Measurements from ENCODE around the gene DHRS7C. TPM values are rescaled to one million over a fixed set of nuclear protein-coding genes. Genes with fewer than 3 reads are reported as not detected.

DHRS7C gene
- total RNA-seq, 1 donor from 2014 or later, result 69.8 TPM

DNA sequence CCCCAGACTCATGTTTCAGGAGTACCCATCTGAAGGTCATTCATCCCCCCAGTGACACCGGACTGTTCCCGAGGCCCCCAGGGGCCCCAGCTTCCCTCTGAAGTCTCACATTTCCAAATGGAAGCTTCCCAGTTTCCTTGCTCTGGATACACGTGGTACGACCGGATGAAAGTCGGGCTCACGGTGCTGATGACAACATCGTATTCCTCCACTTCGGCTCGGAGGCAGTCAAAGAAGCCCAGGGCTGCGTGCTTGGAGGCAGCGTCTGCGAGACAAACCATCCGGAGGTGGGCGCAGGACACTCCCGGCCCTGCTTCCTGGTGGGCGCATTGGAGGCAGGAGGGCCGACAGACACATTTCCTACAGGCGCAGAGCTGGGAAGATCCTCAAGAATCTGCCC lies 18.7 kb downstream of the DHRS7C start:
- intact Hi-C loops (cut with DNase I), result no loop called here
- ATAC-seq (no peak), DNase-seq (ENCODE audit: missing footprints) (no peak)

DNA sequence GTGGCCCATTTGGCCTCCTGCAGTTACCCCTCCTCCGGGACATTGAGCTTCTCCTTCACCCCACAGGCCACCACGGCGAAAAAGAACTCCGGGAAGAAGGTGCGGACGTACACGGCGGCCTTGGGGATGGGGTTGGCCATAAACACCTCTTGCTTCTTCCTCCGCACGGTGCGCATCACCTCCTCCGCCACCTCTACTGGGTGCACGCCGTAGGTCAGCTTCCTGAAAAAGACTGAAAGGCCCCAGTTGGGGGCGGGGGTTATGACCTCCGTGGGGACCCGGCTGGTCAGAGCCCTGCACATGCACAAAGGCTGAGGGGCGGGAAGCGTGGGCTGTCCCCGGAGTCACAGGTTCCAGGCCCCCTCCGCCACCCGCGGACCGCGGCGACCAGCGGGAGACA lies 19.9 kb downstream of the DHRS7C start:
- DNase-seq (ENCODE audit: missing footprints), result no peak
- intact Hi-C loops (cut with DNase I), result no loop called here
- no peak for ATAC-seq

DNA sequence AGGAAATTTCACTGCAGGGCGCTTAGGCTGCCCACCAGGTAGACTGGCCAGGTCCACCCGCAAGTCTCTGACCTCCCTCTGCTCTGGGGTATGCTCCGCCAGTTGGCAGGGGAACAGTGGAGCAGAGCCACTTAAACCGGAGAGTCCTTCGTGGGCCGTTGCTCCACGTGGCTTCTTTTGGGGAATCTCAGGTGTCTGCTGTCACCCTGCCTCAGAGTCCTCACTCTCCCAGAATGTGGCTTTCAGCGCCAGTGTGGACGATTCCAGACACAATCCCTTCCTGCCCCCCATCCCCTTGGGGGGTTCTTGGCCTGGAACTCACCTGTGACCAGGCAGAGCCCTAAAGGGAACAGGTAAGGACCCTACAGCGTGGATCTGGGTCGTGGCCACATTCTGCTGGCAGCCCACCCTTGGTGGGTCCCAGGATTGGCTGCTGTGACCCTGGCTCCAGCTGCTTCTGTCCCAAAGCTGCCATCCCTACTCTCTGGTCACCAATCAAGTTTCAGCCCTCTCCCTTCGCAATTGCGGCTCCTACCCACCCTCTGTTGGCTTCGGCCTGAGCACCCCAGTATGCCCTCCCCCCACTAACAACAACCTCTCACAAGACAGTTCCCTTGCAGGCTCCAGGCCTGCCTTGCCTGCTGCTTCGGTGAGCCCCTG lies 22.2 kb downstream of the DHRS7C start:
- ATAC-seq, result no peak
- DNase-seq (ENCODE audit: missing footprints), result no peak
- intact Hi-C loops (cut with DNase I), result loop anchor here (5.0 kb wide), 1 partner anchor 37 kb away; no protein-coding TSS in a partner anchor

DNA sequence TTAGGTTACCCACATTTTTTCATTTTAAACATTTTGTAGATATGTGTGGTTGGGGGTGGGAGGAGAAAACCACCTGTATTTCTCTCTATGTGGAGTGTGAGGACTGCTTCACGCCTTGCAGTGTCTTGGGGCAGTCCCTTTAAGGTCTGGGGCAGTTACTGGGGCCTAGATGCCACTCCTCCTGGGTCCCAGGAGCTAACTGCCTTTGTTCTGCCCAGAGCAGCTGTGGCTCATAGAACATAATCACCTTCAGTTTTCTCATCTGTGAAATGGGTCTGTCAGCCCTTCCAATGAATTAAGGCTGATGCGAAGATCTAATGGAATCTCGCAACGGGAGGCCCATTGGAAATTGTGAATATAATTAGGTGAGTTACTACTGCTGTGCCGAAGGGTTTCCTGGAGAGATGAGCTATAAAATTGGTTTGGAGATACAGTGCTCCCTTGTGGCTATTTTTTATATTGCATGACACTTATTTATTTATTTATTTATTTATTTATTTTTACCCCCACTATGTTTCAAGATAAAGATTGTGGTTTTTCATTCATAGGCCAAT lies 22.9 kb downstream of the DHRS7C start:
- DNase-seq (ENCODE audit: missing footprints) (no peak), ATAC-seq (no peak)
- intact Hi-C loops (cut with DNase I), result loop anchor here (5.0 kb wide), 1 partner anchor 36 kb away; no protein-coding TSS in a partner anchor

DNA sequence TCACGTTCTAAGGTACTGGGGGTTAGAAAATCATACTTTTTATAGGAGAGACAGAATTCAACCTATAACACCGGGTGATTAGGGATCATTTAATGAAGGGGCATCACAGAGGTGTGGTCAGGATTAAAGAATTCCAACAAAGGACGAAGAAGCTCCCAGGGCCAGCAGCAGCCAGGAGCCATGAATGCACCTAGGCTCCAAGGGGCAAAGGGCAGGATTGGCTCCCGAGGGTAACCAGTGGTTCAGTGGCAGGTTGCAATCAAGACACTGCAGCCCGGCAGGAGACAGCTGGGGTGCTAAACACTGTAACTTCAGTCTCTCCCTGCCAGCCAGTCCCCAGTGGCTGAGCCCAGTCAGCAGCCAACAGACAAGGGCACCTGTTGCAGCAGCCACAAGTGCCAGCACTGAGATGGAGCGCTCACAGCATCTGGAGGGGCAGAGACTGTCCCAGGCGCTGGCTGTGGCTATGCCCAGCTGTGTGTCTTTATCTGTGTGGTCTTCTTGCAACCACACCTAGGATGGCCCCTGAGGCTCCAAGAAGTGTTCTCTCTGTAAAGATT lies 23.9 kb downstream of the DHRS7C start:
- no peak for DNase-seq (ENCODE audit: missing footprints)
- intact Hi-C loops (cut with DNase I), result loop anchor here (5.0 kb wide), 1 partner anchor 35 kb away; no protein-coding TSS in a partner anchor
- ATAC-seq, result no peak

DNA sequence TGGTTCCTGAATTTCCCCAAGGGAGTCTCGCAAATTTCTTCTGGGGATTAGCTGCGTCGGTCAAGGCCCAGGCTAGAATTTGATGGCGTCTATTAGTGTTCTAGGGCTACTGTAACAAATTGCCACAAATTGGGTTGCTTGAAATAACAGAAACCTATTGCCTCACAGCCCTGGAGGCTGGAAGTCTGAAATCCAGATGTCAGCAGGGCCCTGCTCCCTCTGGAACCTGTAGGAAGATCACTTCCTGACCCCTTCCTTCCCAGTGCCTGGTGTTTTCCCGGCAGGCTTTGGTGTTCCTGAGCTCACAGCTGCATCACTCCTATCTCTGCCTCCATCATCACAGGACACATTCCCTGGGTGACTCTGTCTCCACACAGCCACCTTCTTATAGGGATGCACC lies 24.4 kb downstream of the DHRS7C start:
- intact Hi-C loops (cut with DNase I), result loop anchor here (5.0 kb wide), 1 partner anchor 35 kb away; no protein-coding TSS in a partner anchor
- DNase-seq (ENCODE audit: missing footprints) (no peak), ATAC-seq (peak; percentile 32)

DNA sequence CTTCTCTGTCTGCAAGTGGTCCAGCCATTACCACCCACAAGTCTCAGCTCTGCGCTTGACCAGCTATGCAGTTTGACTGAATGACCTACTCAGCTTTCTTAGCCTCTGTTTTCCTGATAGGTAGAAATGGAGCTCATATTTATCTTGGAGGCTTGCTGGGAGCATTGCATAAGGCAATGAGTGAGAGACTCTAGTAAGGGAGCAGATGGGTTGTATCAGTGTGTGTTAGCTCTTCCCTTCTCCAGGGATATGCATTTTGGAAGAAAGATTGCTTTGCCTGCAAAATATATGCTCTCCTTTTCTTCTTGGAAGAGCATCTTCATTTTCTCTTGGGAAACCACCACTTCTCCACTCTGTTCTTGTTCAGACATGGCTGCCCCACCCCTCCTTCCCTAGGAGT lies 26.1 kb downstream of the DHRS7C start:
- intact Hi-C loops (cut with DNase I), result loop anchor here (5.0 kb wide), 1 partner anchor 33 kb away; no protein-coding TSS in a partner anchor
- DNase-seq (ENCODE audit: missing footprints), result no peak
- peak; percentile 81 for ATAC-seq

DNA sequence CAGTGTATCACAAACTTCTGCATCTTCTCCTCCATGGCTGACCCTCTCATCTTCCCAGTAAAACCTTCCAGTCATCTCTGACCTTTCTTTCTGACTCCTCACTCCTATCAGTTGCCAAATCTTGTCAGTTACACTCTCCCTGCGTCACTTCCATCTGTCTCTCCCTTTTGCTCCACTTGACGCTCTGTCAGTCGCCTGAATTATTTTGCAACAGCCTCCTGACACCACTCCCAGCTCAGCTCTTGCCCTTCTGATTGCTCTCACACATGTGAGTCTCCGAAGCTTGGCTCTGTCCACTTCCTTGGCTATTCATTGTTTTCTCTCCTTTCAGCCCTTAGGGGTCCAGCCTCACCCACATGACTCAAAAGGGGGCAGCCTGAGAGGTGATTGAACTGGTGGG lies 27.7 kb downstream of the DHRS7C start:
- DNase-seq (ENCODE audit: missing footprints) (no peak), ATAC-seq (peak; percentile 50)
- intact Hi-C loops (cut with DNase I), result no loop called here

DNA sequence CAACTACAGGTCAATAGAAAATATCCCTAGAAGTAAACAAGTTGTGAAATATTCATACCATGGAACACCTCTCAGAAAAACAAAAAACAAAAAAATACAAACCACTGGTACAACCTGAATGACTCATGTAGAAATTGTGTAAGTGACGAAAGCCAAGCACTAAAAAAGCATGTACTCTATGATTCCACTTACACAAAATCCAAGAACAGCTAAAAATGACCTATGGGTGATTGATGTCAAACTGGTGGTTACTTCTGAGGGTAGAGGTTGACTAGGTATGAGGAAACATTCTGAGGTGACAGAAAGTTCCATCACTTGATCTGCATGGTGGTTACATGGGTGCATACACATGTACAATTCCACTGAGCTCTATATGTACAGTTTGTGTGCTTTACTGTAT lies 31.1 kb downstream of the DHRS7C start:
- intact Hi-C loops (cut with DNase I), result no loop called here
- ATAC-seq, result no peak
- DNase-seq (ENCODE audit: missing footprints), result no peak

DNA sequence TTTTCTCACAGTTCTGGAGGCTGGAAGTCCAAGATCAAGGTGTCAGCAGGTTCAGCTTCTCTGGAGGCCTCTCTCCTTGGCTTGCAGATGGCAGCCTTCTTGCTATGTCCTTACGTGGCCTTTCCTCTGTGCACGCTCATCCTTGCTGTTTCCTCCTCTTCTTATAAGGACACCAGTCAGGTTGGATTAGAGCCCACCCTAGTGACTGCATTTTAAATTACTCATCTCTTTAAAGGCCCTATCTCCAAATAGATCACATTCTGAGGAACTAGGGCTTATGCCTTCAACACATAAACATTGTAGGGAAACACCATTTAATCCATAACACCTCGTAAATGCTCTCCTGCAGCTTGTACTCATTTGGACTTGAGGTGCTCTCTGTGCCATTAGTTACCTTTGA lies 36.3 kb downstream of the DHRS7C start:
- DNase-seq (ENCODE audit: missing footprints) (no peak), ATAC-seq (no peak)
- intact Hi-C loops (cut with DNase I), result no loop called here

DNA sequence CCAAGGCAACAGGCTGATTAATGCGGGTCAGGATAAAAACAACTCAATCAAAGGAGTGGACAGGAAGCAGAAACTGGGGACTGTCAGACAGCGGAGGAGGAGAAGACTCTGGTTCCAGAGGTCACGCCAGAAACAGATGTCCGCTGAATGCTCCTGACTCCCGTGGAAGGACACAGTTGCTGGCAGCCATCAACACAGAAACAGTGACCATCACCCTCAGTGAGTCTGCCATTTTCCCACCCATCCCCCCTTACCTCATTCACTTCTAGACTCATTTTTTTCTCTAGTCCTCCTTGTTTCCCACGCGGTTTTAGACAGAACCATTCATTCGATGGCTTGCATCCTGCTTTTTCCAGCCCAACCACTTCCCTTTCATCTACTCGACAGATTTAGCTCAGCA lies 40.9 kb downstream of the DHRS7C start:
- DNase-seq (ENCODE audit: missing footprints), result no peak
- peak; percentile 34 for ATAC-seq
- intact Hi-C loops (cut with DNase I), result no loop called here

DNA sequence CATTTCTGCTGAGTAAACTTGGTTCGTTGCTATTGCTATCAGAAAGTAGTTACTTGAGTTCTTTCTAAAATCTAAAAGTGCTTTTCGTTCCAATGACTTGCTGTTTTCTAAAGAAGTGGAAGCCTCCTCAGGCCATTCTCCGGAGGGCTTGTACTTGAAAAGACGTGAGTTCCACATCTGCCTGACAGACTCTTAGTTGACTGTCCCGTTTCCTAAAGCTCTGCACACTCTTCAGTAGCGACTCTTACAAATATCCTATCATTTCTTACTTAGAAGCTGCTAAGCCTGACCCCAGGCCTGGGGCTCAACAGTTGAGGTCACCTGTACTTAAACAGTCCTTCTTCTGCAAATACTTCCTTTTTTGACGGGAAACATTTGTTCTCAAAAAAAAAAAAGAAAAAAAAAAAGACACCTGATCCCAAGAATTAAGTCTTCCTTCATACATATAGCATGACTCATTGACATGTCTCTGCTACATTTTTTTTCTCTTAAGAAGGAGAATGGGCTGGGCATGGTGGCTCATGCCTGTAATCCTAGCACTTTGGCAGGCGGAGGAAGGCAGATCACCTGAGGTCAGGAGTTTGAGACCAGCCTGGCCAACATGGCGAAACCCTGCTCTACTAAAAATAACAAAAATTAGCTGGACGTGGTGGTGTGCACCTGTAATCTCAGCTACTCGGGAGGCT lies 61.5 kb downstream of the DHRS7C start:
- intact Hi-C loops (cut with DNase I), result loop anchor here (2.0 to 10.0 kb wide), 4 partner anchors 37 to 885 kb away; partner anchors contain the start of genes CFAP52 and STX8
- no peak for ATAC-seq
- DNase-seq (ENCODE audit: missing footprints), result no peak

DNA sequence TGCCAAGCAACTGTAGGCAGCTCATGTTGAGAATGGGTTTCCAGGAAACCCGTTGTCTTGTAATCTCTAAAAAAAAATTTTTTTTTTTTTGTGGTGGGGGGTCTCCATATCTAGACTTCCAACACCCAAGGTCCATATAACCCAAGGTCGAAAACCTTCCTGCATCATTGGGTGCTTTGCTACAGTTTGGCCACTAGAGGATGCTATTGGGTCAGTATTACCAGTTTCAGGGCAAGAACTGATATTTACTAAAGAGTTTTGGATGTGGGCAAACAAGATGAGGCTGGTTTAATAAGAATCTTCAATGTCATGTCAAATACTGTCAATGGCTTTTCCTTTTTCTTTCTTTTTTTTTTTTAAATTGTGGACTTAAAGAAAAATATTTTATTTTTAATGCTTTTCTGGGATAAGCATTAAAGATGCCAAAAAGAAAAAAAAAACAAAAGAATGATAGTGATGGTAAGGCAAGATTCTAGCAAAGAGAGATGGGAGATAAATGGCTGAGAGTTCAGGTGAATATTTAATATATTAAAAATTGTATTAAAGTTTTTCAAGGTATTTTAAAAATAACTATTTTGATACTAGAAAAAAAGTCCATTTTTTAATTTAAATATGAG lies 62.2 kb downstream of the DHRS7C start:
- DNase-seq (ENCODE audit: missing footprints), result no peak
- intact Hi-C loops (cut with DNase I), result loop anchor here (2.0 to 5.0 kb wide), 2 partner anchors 152 to 162 kb away; partner anchors contain the start of genes CFAP52 and STX8
- ATAC-seq, result peak; percentile 63

DNA sequence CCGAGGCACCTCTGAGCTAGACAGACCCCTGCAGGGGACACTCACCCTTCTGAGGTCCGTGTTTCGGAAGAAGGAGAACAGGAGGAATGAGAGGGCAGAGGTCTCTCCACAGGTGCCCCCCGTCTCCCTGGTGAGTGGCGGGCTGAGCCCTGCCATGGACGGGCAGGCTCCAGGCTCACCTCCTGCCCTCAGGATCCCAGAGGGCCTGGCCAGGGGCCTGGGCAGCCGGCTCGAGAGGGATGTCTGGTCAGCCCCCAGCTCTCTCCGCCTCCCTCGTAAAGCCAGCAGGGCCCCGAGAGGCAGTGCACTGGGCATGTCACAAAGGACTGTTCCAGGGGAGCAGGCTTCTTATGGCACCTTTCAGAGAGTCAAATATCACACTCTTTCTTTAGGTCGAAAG lies 62.8 kb downstream of the DHRS7C start:
- DNase-seq (ENCODE audit: missing footprints) (no peak), ATAC-seq (no peak)
- intact Hi-C loops (cut with DNase I), result loop anchor here (2.0 to 5.0 kb wide), 2 partner anchors 151 to 162 kb away; partner anchors contain the start of genes CFAP52 and STX8

DNA sequence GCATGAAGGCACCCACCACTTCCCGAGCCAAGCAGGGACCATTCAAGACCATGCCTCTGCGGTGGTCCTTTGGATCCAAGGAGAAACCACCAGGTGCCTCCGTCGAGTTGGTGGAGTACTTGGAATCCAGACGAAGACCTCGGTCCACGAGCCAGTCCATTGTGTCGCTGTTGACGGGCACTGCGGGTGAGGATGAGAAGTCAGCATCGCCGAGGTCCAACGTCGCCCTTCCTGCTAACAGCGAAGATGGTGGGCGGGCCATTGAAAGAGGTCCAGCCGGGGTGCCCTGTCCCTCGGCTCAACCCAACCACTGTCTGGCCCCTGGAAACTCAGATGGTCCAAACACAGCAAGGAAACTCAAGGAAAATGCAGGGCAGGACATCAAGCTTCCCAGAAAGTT lies 63.4 kb downstream of the DHRS7C start:
- DNase-seq (ENCODE audit: missing footprints) (no peak), ATAC-seq (no peak)
- intact Hi-C loops (cut with DNase I), result loop anchor here (2.0 to 5.0 kb wide), 2 partner anchors 151 to 163 kb away; partner anchors contain the start of genes CFAP52 and STX8

DNA sequence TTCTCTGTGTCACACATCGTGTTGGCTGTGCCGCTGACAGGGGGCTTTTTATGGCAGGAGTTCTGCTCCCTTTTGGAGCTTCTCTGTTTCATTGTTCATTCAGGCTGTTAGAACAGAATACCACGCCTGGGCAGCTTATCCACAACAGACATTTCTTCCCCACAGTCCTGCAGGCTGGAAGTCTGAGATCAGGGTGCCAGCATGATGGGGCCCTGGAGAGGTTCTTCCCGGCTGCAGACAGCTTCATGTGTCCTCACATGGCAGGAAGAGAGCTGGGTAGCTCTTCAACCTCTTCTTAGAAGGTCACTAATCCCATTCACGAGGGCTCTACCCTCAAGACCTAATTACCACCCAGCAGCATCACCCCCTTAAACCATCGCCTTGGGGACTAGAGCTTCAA lies 65.1 kb downstream of the DHRS7C start:
- ATAC-seq, result no peak
- intact Hi-C loops (cut with DNase I), result loop anchor here (5.0 kb wide), 1 partner anchor 149 kb away; the partner anchor contains the start of genes CFAP52 and STX8
- DNase-seq (ENCODE audit: missing footprints), result no peak

DNA sequence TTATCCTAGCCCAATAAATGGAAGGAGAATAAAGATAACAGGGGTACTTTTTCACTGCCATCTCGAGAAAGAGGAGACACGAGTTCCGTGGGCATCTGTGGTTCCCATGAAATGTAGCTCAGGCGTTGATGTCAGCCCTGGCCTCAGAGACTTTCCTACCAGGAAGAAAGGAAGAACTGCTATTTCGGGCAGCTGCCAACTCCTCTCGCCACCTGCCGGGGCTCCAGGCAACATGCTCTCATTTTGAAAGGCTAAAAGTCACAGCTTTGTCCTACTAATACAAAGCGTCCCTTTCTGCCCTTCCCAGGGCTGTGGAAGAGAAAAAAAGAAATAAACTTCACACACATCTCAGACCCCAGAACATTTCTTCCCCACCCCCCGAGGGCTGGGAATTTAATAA lies 65.8 kb downstream of the DHRS7C start:
- DNase-seq (ENCODE audit: missing footprints) (no peak), ATAC-seq (no peak)
- intact Hi-C loops (cut with DNase I), result loop anchor here (5.0 kb wide), 1 partner anchor 148 kb away; the partner anchor contains the start of genes CFAP52 and STX8
